NK-92 (cell line): ENCODE data around the gene ANKRD60.

Experiments
- DNase-seq: peaks from one replicate; lab custom pipeline; 2025; ENCODE audit not compliant: unreplicated experiment; lab: John Stamatoyannopoulos, UW

Gene ANKRD60

DNA sequence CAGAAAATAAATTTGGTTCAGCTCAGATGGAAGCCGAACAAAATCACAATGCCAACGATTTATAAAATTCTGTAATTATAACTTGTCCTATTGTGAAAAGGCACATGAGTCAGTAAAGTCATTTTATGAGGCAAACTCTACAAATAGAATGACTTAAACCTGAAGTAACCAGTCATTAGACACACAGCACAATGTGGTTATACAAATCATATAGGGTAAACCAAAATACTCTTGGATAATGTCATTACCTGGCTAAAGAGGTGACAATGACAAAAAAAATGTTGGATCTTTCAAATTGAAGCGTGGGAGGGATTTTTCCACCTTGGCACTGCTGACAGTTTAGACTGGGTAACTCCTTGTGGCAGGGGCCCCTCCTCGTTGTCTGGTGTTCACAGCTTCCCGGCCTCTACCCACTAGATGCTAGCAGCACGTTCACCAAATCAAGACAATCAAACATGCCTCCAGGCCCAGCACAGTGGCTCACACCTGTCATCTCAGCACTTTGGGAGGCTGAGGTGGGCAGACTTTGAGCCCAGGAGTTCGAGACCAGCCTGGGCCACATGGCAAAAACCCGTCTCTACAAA, 5.0 kb downstream of the ANKRD60 start:
- no peak for DNase-seq

DNA sequence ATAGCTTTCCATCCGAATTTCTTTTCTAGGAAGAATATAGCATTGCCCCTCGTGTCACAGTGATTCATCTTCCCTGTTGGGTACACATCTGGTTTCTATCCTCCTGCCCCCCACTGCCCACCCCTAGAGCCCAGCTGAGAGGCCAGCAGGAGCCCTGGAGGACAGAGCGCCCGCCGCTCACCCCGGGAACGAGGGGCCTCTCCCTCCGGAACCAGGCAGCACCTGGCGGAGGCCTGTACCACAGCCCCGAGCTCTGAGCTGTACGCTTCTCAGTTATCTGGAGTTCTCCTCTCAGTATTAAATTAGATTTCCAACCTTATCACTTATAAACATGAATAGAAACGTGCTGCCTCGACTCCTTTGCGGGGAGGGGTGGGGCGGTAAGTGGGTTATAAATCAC, 6.0 kb downstream of the ANKRD60 start:
- no peak for DNase-seq

DNA sequence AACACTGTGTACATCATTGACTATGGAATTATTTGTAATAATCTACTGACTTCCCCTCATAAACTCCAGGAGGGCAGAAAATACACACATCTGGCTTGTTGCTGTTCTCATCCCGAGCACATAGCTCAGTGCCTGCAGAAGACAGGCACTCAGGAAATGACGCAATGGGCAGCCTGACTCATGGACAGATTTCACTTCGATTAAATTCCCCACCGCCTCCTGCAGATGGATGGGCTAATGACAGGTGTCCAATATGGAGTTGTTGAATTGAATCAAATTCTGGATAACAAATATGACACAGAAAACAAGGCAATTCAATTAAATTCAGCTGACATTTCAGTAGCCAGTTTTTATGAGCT, 9.1 kb downstream of the ANKRD60 start:
- no peak for DNase-seq

DNA sequence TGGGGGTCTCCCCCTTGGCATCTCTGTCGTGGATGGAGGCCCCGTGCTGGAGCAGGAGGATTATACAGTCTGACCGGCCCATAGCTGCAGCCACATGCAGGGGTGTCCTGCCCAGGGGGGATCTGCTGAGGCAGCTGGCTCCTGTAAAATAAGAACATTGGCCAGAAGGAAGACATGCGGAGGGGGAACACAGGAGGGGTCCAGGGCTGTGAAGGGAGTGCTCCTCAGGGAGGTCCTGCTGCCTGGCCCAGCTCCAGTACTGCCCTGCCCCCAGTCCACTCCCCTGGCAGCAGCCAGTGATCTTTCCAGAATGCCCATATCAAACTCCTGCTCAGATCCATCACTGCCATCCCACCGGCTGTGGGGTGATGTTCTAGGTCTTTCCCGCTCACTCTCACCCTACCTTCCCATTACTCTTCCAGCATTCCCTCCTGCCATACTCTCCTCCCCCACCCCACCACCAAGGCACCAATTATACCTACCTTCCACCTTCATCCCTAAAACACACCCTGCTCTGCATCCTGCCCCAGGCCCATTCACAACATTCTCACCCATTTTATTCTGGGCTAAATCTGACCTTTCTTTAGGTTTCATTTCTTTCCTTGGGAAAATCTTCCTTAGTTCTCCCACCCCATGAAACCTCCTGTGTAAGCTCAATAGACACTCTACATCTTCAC, 9.7 kb downstream of the ANKRD60 start:
- no peak for DNase-seq

DNA sequence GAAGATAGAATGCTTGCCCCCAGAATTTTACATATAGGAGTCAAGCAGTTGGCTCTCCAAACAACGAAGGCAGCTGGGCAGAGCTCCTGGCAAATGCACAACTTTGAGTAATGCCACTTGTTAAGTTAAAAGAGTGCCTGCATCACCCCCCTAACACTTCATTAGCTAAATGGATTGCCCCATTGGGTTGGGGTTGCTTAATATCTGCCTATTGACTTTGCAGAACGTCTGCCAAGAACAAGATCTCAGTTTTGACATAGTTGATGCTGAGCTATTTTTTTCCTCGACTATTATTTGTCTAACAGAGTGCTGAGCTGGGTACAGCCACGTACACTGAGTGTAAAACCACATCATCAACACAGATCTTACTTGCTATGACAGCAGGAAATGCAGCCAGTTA, 12.1 kb downstream of the ANKRD60 start:
- DNase-seq, result no peak

DNA sequence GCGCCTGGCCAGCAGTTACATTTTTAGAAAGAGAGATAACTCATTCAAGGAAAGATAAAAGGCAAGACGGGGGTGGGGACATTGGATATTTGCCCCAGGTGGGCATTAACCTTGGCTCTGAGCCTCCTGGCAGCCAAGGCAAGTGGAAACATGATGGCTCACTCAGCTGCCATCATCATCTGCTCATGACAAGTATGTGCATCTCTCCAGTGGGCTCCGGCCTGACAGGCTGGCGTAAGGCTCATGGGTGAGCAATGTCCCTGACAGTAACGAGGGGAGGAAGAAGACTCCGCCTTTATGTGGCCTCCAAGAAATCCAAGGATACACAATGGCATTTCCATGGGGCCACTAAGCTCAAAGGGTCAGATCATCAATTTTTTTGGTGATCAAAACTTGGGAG, 13.3 kb downstream of the ANKRD60 start:
- DNase-seq, result no peak

DNA sequence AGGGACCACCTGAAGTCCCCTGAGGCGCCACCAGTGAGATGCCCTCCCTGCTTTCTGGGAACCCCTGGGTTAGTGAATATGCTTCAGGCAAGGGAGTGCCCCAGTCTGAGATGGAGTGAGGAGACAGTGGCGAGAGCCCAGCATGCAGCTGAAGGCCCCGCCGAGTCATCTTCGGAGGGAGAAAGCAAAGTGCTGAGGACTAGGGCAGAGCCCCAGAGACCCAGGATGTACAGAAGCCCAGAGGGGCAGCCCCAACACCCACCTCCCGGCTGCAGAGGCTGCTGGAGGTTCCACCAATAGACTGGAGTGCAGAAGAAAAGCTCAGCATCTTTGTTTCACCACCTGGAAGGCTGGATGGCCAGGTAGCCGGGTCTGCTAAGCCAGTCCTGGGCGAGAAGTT, 14.1 kb downstream of the ANKRD60 start:
- no peak for DNase-seq

DNA sequence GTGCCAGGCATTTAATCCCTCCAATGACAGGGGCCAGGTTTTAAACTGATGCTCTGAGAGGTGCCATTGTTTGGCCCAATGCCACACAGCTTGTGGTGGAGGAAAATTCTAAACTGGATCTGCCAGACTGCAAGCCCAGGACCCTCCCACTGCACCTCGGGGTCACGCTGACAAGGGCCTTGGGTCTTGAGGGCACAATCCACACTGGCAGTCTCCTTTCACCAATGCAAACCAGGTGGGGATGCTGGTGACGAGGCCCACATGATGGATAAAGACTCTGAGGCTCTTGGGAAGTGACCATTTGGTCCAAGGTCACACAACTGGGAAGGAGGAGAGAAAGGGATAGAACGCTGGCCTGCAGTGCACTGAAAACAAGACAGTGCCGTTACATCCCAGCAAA, 14.7 kb downstream of the ANKRD60 start:
- DNase-seq, result no peak

DNA sequence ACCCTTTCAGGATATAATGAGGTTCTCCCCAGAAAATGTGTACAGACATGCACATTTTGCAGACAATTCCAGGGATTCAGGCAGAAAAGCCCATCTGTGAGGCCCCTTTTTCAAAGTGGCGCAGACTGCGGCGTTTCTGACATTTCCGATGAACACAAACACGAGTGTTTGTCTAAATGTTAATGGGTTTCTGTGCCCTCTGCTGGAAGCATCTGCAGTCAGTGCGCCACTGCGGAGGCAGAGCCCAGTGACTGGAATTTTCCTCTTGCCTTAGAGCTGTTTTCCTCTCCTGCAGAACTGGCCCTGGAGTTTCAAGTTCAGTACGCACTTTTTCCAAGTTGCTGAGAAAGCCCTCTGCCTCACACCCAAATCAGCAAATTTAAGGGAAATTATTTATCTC, 15.3 kb downstream of the ANKRD60 start:
- DNase-seq, result no peak

DNA sequence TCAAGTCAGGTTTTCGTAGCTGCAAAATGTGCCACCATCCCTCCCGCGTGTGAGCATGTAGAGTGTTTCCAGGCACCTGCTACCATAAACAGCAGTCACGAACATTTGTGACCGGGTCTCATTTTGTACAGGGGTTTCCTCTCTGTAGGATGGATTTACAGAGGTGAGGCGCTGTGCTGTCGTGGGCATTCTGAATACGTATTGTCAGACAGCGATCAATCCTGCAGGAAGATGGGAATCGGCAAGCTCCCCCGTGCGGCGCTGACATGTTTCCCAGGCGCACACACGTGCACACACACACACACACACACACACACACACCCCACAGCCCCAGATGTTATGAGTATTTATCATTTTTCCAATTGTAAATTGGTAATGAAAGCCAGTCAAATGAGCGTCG, 15.8 kb downstream of the ANKRD60 start:
- DNase-seq, result no peak

DNA sequence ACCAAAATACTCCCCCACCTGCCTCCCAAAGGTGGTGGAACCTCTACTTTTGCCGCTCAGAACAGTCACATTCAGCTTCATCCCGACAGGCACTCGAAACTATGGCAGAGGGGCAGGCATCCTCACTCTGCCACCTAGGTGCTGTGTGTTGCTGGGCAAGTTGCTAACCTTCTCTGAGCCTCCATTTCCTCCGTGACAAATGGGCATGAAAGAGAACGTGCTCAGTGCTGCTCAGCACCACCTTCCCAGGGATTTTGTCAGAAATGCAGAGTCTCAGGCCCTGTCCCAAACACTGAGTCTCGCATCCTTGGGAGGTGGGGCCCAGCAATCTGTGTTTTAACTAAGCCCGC, 18.1 kb downstream of the ANKRD60 start:
- no peak for DNase-seq

DNA sequence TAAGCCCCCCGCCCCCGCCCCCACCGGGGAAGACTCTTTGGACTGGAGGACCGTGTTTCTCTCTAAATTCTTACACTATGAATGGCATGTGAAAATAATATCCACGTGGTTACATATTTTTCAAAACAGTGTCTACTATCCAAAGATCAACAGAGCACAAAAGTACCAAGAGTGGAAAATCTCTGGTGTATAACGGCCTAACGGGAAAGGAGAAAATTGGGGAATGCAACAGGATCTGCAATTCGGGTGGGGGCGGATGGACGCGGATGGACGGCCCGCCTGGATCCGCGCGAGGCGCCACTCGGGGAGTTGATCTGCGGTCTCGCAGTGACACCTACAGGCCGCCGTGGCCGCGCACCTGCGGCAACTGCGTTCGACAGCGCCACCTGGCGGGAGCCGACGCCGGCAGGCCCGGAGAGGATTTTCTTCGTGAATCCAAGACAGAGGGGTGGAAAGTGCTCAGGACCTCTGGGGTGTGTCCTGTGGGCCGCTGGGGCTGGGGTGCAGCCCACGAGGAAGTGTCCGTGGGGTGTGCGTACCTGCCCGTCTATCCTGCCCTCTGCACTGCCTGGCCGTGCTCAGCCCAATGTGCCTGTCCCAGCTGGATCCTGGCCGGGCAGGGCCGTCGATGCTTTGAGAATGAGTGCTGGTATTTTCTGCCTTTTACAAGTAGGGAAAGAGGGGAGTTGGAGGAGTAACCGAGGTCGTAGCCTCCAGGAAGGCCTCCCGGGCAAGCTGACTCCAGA, 18.6 kb downstream of the ANKRD60 start:
- DNase-seq, result no peak

DNA sequence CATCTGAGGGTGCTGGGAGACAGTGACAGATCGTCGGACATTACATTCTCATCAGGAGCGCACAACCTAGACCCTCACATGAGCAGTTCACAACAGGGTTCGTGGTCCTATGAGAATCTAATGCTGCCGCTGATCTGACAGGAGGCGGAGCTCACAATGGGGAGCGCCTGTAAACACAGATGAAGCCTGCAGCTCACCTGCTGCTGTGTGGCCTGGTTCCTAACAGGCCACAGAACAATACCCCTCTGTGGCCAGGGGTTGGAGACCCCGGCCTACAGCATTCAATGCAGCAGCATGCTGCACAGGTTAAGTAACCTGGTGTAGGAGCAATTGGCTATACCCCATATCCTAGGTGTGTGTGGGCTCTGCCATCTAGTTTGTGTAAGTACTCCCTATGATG, 19.5 kb downstream of the ANKRD60 start:
- no peak for DNase-seq

DNA sequence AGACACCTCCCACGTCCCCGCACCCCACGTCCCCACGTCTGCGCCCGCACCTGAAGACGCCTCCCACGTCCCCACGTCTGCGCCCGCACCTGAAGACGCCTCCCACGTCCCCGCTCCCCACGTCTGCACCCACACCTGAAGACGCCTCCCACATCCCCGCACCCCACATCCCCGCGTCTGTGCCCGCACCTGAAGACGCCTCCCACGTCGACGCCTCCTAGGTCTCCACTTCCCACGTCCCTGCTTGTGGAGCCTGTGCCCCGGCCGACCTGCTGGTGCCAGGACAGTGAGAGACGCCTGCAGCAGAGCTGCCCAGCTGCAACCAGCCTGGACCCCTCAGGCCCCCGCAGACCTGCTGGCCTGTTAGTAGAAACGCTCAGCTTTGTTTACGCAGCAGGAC, 22.6 kb downstream of the ANKRD60 start:
- DNase-seq, result no peak

DNA sequence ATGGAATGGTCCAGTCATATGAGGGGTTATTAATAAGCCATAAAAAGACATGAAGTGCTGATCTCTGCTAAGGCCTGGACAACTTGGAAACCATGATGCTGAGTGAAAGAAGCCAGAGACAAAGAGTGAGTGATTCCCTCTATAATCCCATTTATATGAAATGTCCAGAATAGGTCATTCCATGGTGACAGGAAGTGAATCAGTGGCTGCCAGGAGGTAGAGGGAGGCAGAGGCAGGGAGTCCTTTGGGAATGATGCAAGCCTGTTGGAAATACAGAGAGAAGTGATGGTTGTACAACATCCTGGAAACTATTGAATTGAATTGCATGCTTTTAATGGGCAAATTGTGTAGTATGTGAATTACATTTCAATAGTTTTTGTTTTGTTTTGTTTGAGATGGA, 26.4 kb downstream of the ANKRD60 start:
- no peak for DNase-seq

DNA sequence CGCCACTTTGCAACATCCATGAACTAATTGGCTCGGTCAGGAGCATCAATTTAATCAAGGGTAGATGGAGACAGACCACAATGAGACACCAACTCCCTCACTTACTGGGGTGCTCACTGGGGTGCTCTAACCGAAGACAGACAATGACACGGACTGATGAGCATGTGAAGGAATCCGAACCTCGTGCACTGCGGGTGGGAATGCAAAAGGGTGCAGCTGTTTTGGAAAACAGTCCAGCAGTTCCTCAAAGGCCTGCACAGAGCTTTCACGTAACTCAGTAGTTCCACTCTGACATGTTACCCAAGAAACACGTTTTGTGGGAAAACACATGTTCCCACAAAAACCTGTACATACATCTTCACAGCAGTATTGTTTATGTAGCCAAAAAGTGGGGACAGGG, 26.8 kb downstream of the ANKRD60 start:
- DNase-seq, result no peak

DNA sequence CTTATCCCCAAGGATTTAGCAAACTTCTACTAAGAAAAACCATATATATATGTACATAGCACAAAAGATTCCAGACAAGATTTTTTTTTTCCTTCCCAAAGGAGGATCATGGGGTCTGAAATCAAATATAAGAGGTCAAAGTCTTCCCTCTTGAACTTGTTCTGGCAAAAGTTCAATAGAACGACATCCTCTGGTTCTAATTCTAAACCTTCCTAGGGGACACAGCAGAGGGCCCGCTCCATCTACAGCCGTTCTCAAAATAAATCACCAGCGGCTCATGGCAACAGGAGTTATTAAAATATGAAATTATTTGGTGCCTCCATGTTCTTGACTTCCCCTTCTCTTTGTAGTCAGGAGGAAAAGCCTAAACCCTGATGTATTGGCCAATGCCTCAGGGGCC, 29.0 kb downstream of the ANKRD60 start:
- no peak for DNase-seq

DNA sequence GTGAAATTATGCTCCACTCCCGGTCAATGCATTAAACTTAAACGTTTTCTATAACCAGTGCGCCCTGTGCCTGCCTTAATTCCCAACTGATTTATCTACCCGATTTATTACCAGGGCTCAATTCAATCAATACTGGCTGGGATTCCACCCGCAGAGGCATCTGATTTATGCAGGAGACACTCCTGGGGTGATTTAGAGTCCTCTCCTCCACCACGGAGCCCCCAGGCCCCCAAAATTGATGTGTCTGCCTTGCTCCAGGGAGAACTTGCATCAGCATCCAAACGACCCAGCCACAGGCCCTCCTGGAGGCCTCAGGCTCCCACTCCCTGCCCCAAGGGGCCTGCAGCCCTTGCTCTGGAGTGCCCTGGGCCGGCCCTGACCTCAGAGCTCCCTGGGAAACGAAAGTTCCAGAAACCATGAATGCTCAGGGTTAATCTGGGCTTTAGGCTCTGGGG, 29.5 kb downstream of the ANKRD60 start:
- no peak for DNase-seq

DNA sequence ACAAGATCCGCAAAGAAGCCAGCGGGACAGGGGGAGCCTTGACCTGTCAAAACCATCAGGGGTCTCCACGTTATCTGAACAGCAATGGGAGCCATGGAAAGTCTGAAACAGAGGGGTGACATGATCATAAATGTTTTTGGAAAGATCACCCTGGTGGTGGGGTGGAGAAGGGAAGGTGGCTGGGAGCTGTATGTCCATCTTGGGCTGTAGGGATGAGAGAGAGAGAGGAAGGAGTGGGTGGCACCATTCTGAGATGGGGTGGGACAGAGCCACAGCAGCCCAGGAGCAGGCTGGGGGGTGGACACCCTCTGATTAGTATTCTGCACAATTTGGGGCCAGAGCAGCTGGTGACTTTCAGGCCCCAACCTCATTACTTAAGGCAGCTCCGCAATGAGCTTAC, 30.1 kb downstream of the ANKRD60 start:
- no peak for DNase-seq

DNA sequence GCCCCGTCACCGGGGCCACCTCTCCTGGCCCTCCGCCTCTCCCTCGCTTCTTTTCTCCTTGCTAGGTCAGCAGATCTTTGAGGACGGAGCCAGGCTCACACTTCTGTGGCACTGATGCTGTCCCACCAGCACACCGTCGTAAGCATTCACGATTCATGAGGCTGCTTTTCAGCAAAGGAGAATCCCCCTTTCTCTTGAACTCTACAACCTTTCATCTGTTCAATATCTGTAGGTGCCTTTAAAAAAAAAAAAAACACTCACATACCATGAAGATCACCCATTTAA, 31.3 kb downstream of the ANKRD60 start:
- DNase-seq, result no peak

DNA sequence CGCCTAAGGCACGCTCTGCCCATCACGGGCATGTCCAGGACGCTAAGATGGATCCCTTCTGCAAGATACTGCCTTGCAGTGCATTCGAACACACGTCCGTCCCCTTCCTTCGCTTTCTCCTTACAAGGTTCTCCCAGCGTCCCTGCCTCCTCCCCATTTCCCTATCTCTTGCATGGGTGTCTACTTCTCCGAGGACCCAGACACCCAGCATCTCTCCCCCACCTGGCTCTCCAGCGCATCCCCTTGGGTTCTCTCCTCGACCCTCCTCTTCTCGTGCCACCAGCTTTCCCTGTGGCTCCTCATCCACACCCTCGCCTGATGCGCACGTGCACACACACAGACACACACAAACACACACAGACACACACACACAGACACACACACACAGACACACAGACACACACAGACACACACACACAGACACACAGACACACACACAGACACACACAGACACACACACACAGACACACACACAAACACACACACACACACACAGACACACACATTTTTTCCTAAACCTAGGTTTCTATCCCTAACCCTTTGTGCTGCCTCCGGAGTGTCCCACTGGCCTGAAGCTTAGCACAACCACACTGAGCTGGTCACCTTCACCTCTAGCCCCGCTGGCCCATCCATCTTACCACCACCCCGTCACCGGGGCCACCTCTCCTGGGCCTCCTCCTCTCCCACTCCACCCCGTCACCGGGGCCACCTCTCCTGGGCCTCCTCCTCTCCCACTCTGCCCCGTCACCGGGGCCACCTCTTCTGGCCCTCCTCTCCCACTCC, 31.9 kb downstream of the ANKRD60 start:
- DNase-seq, result no peak

DNA sequence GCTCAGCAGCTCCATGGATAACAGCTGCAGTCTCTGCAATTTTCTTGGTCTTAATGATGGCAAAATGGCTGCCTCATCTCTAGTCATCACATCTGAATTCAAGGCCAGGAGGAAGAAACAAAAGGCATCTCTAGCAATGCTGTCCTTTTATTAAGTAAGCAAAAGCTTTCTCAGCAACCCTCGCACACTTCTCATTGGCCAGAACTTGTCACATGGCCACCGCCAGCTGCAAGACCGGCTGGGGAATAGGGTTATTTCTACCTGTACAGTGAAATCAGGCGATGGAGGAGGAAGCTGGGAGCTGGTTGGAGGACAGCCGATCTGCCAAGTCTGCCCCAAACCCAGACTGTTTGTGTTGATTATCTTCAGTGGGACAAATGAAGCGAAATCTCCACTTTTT, 33.4 kb downstream of the ANKRD60 start:
- DNase-seq, result no peak
